ENCODE data around the gene NDUFS7.
A peak's percentile ranks its signal among the peaks of the same experiment; 100 is the strongest.
"Not testable (repeated sequence)": the region's sequence is repeated elsewhere in the genome, so short reads cannot be mapped to it uniquely, and the experiment has no call there.

NDUFS7 gene

DNA sequence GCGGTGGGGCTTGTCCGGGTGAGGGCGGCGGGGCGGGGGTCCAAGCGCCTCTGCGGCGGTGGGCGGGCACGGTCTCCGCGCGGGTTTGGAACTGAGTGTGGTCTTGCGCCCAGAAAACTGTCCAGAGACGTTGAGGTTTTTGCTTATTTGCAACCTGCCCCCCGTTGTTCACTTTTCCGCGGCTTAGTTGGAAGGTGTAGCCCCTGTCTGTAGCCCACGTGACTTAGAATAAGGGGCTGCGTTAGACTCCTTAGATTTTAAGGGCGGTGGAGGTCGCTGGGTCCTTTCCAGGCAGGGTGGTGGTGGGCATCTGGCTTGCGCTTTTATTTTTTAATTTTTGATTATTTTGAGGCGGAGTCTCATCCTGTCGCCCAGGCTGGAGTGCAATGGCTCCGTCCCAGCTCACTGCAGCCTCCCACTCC lies 55.2 kb downstream of the NDUFS7 start:
- H3K9ac ChIP-seq, result peak overlapping the region; percentile 88
- H3K79me2 ChIP-seq, result peaks cover 3% of the 10 kb centered on the region
- no peaks in the 10 kb centered on the region for H3K36me3 ChIP-seq (ENCODE audit: control insufficient read depth, insufficient read depth, low read length)
- no peaks in the 10 kb centered on the region for H3K27me3 ChIP-seq (ENCODE audit: control insufficient read depth, insufficient read depth, low read length)
- H3K9me3 ChIP-seq (ENCODE audit: control insufficient read depth, low read length), result no peaks in the 10 kb centered on the region
- H3K4me2 ChIP-seq (ENCODE audit: low read length), result peak overlapping the region; percentile 94
- no peak overlapping the region for H2AFZ ChIP-seq
- H3K4me1 ChIP-seq, result peaks cover 5% of the 10 kb centered on the region
- peak overlapping the region; percentile 83 for H3K4me3 ChIP-seq (ENCODE audit: low read depth, low read length)
- peak overlapping the region; percentile 85 for H3K27ac ChIP-seq
- TF ChIP-seq CTCF (IDR thresholded peaks at IDR 0.05), result no peak

- not testable (repeated sequence) for H3K9ac ChIP-seq; H3K9me3 ChIP-seq (ENCODE audit: control insufficient read depth, low read length); H2AFZ ChIP-seq; H3K4me1 ChIP-seq; H3K27ac ChIP-seq; H3K79me2 ChIP-seq; H3K27me3 ChIP-seq (ENCODE audit: control insufficient read depth, insufficient read depth, low read length); H3K36me3 ChIP-seq (ENCODE audit: control insufficient read depth, insufficient read depth, low read length)
- Histone ChIP-seq H3K4me3 (ENCODE audit: low read depth, low read length) (peak overlapping the region; percentile 83), H3K4me2 (ENCODE audit: low read length) (peak overlapping the region; percentile 94)
Measured at GRCh38 chr19:1439525-1440417, 56.1 kb downstream of the NDUFS7 start.

- no peak overlapping the region for H3K4me2 ChIP-seq (ENCODE audit: low read length)
- no peaks in the 10 kb centered on the region for H3K9me3 ChIP-seq (ENCODE audit: control insufficient read depth, low read length)
- no peak overlapping the region for H3K4me3 ChIP-seq (ENCODE audit: low read depth, low read length)
- no peak for TF ChIP-seq CTCF (IDR thresholded peaks at IDR 0.05)
- H2AFZ ChIP-seq, result no peak overlapping the region
- H3K27me3 ChIP-seq (ENCODE audit: control insufficient read depth, insufficient read depth, low read length), result no peaks in the 10 kb centered on the region
- H3K79me2 ChIP-seq, result peaks cover 3% of the 10 kb centered on the region
- H3K9ac ChIP-seq, result no peak overlapping the region
- H3K4me1 ChIP-seq, result peaks cover 11% of the 10 kb centered on the region
- H3K27ac ChIP-seq, result no peak overlapping the region
- H3K36me3 ChIP-seq (ENCODE audit: control insufficient read depth, insufficient read depth, low read length), result no peaks in the 10 kb centered on the region
Measured at GRCh38 chr19:1440418-1440801, 56.7 kb downstream of the NDUFS7 start.

DNA sequence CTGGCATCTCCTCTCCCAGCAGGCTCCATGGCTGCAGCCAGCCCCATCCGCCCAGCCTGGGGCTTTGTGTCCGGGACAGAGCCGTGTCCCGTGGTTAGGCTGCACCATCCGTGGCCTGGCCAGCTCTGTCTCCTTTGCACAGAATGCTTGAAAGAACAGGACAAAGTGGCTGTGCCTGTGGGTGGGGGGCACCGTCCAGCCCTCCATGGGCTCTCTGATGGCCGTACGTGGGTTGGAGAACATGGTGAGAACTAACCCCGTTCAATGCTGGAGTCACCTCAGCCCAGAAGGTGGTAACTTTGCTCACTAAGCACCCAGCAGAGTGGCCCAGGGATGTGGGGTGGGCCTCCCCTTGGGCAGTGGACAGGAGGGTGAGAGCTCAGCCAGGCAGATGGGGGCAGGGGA lies 57.3 kb downstream of the NDUFS7 start:
- Histone ChIP-seq H3K4me2 (ENCODE audit: low read length) (no peak overlapping the region), H2AFZ (no peak overlapping the region), H3K36me3 (ENCODE audit: control insufficient read depth, insufficient read depth, low read length) (no peaks in the 10 kb centered on the region), H3K4me3 (ENCODE audit: low read depth, low read length) (no peak overlapping the region), H3K9me3 (ENCODE audit: control insufficient read depth, low read length) (no peaks in the 10 kb centered on the region), H3K4me1 (peaks cover 11% of the 10 kb centered on the region), H3K9ac (no peak overlapping the region), H3K27me3 (ENCODE audit: control insufficient read depth, insufficient read depth, low read length) (no peaks in the 10 kb centered on the region), H3K27ac (no peak overlapping the region), H3K79me2 (peaks cover 3% of the 10 kb centered on the region)
- TF ChIP-seq CTCF (IDR thresholded peaks at IDR 0.05), result no peak

- H3K4me3 ChIP-seq (ENCODE audit: low read depth, low read length), result no peak overlapping the region
- no peak overlapping the region for H3K27ac ChIP-seq
- H3K36me3 ChIP-seq (ENCODE audit: control insufficient read depth, insufficient read depth, low read length), result no peaks in the 10 kb centered on the region
- no peaks in the 10 kb centered on the region for H3K9me3 ChIP-seq (ENCODE audit: control insufficient read depth, low read length)
- peaks cover 2% of the 10 kb centered on the region for H3K27me3 ChIP-seq (ENCODE audit: control insufficient read depth, insufficient read depth, low read length)
- peaks cover 3% of the 10 kb centered on the region for H3K79me2 ChIP-seq
- peaks cover 11% of the 10 kb centered on the region for H3K4me1 ChIP-seq
- TF ChIP-seq CTCF (IDR thresholded peaks at IDR 0.05), result no peak
- H2AFZ ChIP-seq, result no peak overlapping the region
- no peak overlapping the region for H3K9ac ChIP-seq
- no peak overlapping the region for H3K4me2 ChIP-seq (ENCODE audit: low read length)
Measured at GRCh38 chr19:1441677-1442438, 58.2 kb downstream of the NDUFS7 start.

Data from parathyroid adenoma (tissue), 2 donors.